Panc1 (cell line): ENCODE measurements around the gene YY1.

Source experiments
- POLR2AphosphoS5 ChIP-seq: IDR thresholded peaks from 2 replicates; pipeline ENCODE4 v1.6.1; 2012; ENCODE audit warnings: mild to moderate bottlenecking, low read depth, low read length, moderate library complexity
- TF ChIP-seq, protein P1 (sequence below): fragments of 450-650 bp; IDR thresholded peaks from 2 replicates; pipeline ENCODE4 v1.5.1; 2017; ENCODE audit warnings: mild to moderate bottlenecking

DNA sequence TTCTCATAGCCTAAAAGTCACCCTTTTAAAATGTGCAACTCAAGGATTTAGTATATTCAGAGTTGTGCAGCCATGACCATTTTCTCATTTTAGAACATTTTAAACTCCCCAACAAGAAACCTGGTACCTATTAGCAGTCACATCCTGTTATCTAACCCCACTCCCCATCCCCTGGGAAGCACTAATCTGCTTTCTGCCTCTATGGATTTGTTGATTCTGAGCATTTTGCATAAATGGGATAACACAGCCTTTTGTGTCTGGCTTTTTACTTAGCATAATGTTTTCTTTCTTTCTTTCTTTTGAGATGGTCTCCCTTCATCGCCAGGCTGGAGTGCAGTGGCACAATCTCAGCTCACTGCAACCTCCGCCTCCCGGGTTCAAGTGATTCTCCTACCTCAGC lies 38.6 kb upstream of the YY1 start:
- no peak for TF ChIP-seq POLR2AphosphoS5
- TF ChIP-seq, protein P1, sequence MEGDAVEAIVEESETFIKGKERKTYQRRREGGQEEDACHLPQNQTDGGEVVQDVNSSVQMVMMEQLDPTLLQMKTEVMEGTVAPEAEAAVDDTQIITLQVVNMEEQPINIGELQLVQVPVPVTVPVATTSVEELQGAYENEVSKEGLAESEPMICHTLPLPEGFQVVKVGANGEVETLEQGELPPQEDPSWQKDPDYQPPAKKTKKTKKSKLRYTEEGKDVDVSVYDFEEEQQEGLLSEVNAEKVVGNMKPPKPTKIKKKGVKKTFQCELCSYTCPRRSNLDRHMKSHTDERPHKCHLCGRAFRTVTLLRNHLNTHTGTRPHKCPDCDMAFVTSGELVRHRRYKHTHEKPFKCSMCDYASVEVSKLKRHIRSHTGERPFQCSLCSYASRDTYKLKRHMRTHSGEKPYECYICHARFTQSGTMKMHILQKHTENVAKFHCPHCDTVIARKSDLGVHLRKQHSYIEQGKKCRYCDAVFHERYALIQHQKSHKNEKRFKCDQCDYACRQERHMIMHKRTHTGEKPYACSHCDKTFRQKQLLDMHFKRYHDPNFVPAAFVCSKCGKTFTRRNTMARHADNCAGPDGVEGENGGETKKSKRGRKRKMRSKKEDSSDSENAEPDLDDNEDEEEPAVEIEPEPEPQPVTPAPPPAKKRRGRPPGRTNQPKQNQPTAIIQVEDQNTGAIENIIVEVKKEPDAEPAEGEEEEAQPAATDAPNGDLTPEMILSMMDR, result no peak
